ENCODE results near the gene DOCK2.
A peak's percentile ranks its signal among the peaks of the same experiment; 100 is the strongest.

DNA sequence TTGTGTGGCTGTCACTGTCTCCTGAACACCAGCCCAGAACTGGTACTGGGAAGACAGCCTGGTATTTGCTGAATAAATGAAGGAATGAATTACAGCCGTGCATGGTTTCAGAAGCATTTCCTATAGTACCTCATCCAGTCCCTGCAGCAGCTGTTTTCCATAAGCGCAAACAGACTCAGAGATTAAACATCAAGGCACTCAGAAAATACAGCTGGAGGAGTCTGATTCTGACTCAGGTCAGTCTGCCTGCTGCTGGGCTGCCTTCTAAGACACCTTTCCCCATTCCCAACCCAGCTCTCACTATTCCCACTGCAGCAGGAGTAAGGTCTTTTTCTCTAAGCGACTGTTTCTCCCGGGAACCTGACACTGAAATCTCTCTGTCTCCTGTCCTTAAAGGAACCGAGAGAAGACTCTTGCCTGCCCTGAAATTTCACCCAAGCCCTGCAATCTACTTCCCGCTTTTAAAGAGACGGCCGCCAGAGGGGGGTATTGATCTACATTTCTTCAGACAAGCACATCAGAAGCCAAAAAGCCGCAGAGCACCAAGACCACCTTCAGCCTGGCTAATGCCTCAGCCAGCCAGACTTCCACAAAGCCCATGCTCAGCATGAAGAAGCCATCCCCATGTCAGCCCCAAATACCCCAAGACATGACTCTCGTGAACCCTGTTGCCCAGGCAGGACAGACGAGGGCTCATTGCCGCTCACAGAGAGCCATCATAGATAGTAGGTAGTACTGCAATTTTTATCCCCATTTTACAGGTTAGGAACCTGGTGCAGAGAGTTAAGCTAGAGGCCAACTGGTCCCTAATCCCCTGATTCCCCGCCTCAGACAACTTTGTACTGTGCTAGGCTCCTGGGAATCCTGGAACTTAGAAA is 463.2 kb downstream of the DOCK2 start:
- TF ChIP-seq, protein P1, sequence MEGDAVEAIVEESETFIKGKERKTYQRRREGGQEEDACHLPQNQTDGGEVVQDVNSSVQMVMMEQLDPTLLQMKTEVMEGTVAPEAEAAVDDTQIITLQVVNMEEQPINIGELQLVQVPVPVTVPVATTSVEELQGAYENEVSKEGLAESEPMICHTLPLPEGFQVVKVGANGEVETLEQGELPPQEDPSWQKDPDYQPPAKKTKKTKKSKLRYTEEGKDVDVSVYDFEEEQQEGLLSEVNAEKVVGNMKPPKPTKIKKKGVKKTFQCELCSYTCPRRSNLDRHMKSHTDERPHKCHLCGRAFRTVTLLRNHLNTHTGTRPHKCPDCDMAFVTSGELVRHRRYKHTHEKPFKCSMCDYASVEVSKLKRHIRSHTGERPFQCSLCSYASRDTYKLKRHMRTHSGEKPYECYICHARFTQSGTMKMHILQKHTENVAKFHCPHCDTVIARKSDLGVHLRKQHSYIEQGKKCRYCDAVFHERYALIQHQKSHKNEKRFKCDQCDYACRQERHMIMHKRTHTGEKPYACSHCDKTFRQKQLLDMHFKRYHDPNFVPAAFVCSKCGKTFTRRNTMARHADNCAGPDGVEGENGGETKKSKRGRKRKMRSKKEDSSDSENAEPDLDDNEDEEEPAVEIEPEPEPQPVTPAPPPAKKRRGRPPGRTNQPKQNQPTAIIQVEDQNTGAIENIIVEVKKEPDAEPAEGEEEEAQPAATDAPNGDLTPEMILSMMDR (conservative IDR thresholded peaks at IDR 0.05 in 1 of 2, IDR thresholded peaks at IDR 0.05 in 1 of 2; ENCODE audit: low read depth in 1 of 2, low read length in 2 of 2) = peak; percentile 71 to 82
- no peak for TF ChIP-seq EZH2 (IDR thresholded peaks at IDR 0.05; ENCODE audit: low read length, missing control alignments)

All from fibroblast of lung (primary cell).